Measurements from ENCODE around the gene TMEM117.
A peak's percentile ranks its signal among the peaks of the same experiment; 100 is the strongest.

TMEM117 gene

GRCh38 chr12:43976027-43976426 lies 140.1 kb downstream of the TMEM117 start:
- Mint-ChIP-seq H3K36me3 (peaks cover 18 to 46% of the 10 kb centered on the region in 2 donors), H3K4me3 (no peak overlapping the region), H3K27ac (no peak overlapping the region), H3K9me3 (peaks cover 16 to 20% of the 10 kb centered on the region in 2 donors), H3K4me1 (no peaks in the 10 kb centered on the region), H3K27me3 (no peaks in the 10 kb centered on the region)
- ATAC-seq (replicated peaks), result no peak
- DNase-seq, result no peak

DNA sequence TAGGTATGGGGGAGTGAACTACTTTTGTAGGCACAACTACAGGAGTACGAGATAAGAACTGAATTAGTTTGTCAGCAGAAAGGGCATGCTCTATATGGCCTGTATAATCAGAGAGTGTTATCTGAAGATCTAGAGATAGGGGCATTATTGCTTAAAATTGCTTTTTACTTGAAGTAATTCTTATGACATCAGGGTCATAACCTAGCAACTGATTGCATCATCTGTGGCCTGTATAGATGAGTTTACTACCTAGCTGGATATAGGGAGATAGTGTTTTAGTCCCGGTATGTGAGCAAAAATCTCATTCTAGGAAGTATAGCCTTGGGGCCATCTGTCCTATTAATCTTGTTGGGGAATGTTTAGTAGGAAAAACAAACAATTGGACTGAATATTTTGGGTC lies 142.7 kb downstream of the TMEM117 start:
- Mint-ChIP-seq H3K36me3 (peaks cover 14 to 32% of the 10 kb centered on the region in 2 donors), H3K27ac (no peak overlapping the region), H3K9me3 (peaks cover 16 to 20% of the 10 kb centered on the region in 2 donors), H3K27me3 (no peaks in the 10 kb centered on the region), H3K4me1 (no peaks in the 10 kb centered on the region), H3K4me3 (no peak overlapping the region)
- DNase-seq, result no peak
- ATAC-seq (replicated peaks), result no peak

DNA sequence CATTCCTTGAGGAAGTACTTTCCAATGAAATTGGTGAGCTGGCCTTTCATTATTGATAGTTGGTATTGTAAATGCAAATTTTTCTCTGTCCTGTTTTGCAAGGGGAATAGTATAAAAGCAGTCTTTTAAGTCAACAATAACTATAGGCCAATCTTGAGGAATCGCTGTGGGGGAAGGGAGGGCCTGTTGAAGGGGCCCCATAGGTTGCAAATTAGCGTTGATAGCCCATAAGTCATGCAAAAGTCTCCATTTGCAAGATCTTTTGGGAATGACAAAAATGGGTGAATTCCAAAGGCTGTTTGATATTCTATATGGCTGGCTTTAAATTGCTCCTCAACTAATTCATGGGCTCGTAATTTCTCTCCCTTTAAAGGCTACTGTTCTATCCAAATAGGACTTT lies 143.6 kb downstream of the TMEM117 start:
- no peaks in the 10 kb centered on the region for H3K27me3 Mint-ChIP-seq
- peaks cover 14 to 32% of the 10 kb centered on the region in 2 donors for H3K36me3 Mint-ChIP-seq
- no peaks in the 10 kb centered on the region for H3K4me1 Mint-ChIP-seq
- H3K9me3 Mint-ChIP-seq, result peaks cover 16 to 20% of the 10 kb centered on the region in 2 donors
- no peak for ATAC-seq (replicated peaks)
- H3K4me3 Mint-ChIP-seq, result no peak overlapping the region
- DNase-seq, result no peak
- H3K27ac Mint-ChIP-seq, result no peak overlapping the region

- Mint-ChIP-seq H3K27me3 (no peaks in the 10 kb centered on the region), H3K27ac (no peak overlapping the region), H3K9me3 (peaks cover 16 to 19% of the 10 kb centered on the region in 2 donors), H3K36me3 (peaks cover 14 to 31% of the 10 kb centered on the region in 2 donors), H3K4me1 (no peaks in the 10 kb centered on the region), H3K4me3 (no peak overlapping the region)
- DNase-seq, result no peak
- ATAC-seq (replicated peaks), result no peak
Measured at GRCh38 chr12:43980627-43981191, 144.8 kb downstream of the TMEM117 start.

- H3K27me3 Mint-ChIP-seq, result no peaks in the 10 kb centered on the region
- peaks cover 9 to 14% of the 10 kb centered on the region in 2 donors for H3K9me3 Mint-ChIP-seq
- H3K36me3 Mint-ChIP-seq, result peaks cover 8 to 21% of the 10 kb centered on the region in 2 donors
- H3K4me3 Mint-ChIP-seq, result no peak overlapping the region
- no peaks in the 10 kb centered on the region for H3K4me1 Mint-ChIP-seq
- no peak for ATAC-seq (replicated peaks)
- DNase-seq, result no peak
- no peak overlapping the region for H3K27ac Mint-ChIP-seq
Measured at GRCh38 chr12:43981726-43982125, 145.8 kb downstream of the TMEM117 start.

- H3K4me1 Mint-ChIP-seq, result no peaks in the 10 kb centered on the region
- H3K27ac Mint-ChIP-seq, result no peak overlapping the region
- ATAC-seq (replicated peaks), result no peak
- peaks cover 7 to 14% of the 10 kb centered on the region in 2 donors for H3K9me3 Mint-ChIP-seq
- peaks cover 8 to 19% of the 10 kb centered on the region in 2 donors for H3K36me3 Mint-ChIP-seq
- no peaks in the 10 kb centered on the region for H3K27me3 Mint-ChIP-seq
- no peak for DNase-seq
- no peak overlapping the region for H3K4me3 Mint-ChIP-seq
Measured at GRCh38 chr12:43982544-43982943, 146.7 kb downstream of the TMEM117 start.

DNA sequence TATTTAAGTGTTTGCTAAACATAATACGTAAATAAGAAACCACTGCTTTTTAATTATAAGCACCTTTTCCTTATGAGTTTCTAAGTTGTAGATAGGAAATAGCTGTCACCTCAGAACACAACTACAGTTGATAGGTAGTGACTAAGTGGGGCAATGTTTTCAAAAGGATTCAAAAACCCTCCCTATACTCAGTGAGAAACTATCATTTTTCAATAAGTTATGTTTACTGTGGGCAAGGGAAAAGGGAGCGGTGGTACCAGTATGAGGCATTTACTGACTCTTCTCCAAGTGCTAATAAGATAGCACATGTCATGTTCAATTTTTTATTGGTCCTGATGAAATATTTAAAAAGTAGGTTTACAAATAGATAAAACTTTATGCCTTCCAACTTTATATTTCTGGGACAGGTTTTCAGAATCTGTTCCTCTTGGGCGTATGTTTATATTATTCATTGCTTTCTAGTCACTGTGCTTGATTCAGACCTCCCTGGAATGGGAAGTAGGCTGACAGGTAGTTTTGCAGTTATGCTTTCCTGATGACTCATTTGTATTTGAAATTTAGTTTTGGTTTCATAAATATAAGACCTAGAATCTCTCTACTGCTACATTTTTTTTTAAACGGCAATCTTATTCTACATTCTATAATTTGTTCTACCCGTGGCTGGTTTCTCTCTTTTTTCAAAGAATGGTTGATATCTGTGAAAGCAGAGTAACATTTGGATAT lies 153.1 kb downstream of the TMEM117 start:
- H3K9me3 Mint-ChIP-seq, result no peaks in the 10 kb centered on the region
- ATAC-seq (replicated peaks), result peak in 1 of 2 donors; percentile 51
- no peak overlapping the region for H3K27ac Mint-ChIP-seq
- H3K27me3 Mint-ChIP-seq, result no peaks in the 10 kb centered on the region
- peaks cover 3 to 4% of the 10 kb centered on the region in 2 donors for H3K36me3 Mint-ChIP-seq
- no peak overlapping the region for H3K4me3 Mint-ChIP-seq
- peaks cover 4 to 6% of the 10 kb centered on the region in 2 donors for H3K4me1 Mint-ChIP-seq
- DNase-seq, result no peak

GRCh38 chr12:43992856-43993255 lies 157.0 kb downstream of the TMEM117 start:
- peaks cover 2 to 3% of the 10 kb centered on the region in 2 donors for H3K9me3 Mint-ChIP-seq
- DNase-seq, result no peak
- H3K27ac Mint-ChIP-seq, result no peak overlapping the region
- H3K4me3 Mint-ChIP-seq, result no peak overlapping the region
- no peaks in the 10 kb centered on the region for H3K27me3 Mint-ChIP-seq
- ATAC-seq (replicated peaks), result no peak
- H3K4me1 Mint-ChIP-seq, result peaks cover 4 to 6% of the 10 kb centered on the region in 2 donors
- H3K36me3 Mint-ChIP-seq, result peaks cover 6% of the 10 kb centered on the region in 2 donors

DNA sequence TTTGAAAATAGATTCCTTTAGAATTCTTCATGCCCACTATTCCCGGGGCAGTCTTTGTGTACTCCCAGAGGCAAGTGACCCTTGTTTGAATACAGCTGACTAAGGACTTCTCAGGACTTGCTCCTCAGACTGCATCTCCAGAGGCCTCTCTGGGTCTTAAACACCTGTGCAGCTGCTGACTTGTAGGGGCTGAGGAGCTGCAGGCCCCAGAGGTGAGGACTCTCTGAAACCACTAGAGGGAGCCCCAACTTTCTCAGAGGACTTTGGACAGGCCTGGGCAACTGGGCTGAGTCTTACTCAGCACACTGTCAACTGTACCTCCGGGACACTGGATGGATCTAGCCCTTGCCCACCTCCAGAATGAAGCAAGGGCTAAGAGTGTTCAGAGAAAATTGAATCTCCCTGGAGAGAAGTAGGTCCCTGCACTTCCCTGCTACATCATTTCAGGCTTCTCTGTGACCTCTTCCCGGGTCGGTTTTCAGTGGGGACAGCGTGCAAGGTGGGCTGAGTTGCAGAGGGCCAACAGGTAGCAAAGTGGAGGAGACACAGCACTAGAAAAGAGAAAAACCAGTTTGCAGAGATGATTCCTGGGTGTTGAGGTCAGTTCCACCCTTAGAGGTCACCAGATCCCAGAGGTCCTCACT lies 164.6 kb downstream of the TMEM117 start:
- H3K9me3 Mint-ChIP-seq, result peaks cover 3% of the 10 kb centered on the region in 2 donors
- no peak overlapping the region for H3K27ac Mint-ChIP-seq
- DNase-seq (peak; percentile 9), ATAC-seq (replicated peaks) (peak; percentile 84 to 91)
- H3K4me3 Mint-ChIP-seq, result no peak overlapping the region
- H3K36me3 Mint-ChIP-seq, result peaks cover 6 to 33% of the 10 kb centered on the region in 2 donors
- no peaks in the 10 kb centered on the region for H3K27me3 Mint-ChIP-seq
- H3K4me1 Mint-ChIP-seq, result no peaks in the 10 kb centered on the region

DNA sequence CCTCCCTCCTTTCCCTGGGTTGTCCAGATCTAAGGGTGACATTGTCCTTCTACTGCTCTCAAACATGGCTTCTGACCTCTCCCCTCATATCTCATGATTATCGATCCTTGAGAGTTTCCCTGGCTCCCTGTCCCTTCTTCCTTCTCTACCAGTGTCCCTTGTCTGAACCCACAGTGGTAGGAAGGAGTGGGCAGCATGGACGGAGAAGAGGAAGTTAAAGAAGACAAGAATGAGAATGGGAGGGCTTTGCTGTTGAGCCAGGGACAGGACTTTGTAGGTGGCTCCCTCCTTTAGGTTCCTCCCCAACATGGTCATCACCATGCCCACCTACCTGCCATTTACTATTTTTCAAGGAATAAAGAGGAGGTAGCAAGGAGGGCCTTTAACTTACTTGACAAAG lies 166.7 kb downstream of the TMEM117 start:
- no peaks in the 10 kb centered on the region for H3K4me1 Mint-ChIP-seq
- peaks cover 10 to 42% of the 10 kb centered on the region in 2 donors for H3K36me3 Mint-ChIP-seq
- H3K9me3 Mint-ChIP-seq, result peaks cover 3 to 4% of the 10 kb centered on the region in 2 donors
- H3K4me3 Mint-ChIP-seq, result no peak overlapping the region
- no peak overlapping the region for H3K27ac Mint-ChIP-seq
- ATAC-seq (replicated peaks), result no peak
- no peaks in the 10 kb centered on the region for H3K27me3 Mint-ChIP-seq
- DNase-seq, result no peak

GRCh38 chr12:44003721-44004120 lies 167.8 kb downstream of the TMEM117 start:
- no peaks in the 10 kb centered on the region for H3K27me3 Mint-ChIP-seq
- no peak overlapping the region for H3K4me3 Mint-ChIP-seq
- H3K9me3 Mint-ChIP-seq, result peaks cover 10 to 12% of the 10 kb centered on the region in 2 donors
- no peak for DNase-seq
- no peaks in the 10 kb centered on the region for H3K4me1 Mint-ChIP-seq
- peaks cover 16 to 47% of the 10 kb centered on the region in 2 donors for H3K36me3 Mint-ChIP-seq
- ATAC-seq (replicated peaks), result no peak
- no peak overlapping the region for H3K27ac Mint-ChIP-seq

- ATAC-seq (replicated peaks), result peak; percentile 59 to 69
- no peak for DNase-seq
- no peaks in the 10 kb centered on the region for H3K27me3 Mint-ChIP-seq
- no peaks in the 10 kb centered on the region for H3K9me3 Mint-ChIP-seq
- H3K27ac Mint-ChIP-seq, result no peak overlapping the region
- peaks cover 0 to 2% of the 10 kb centered on the region in 2 donors for H3K4me1 Mint-ChIP-seq
- no peak overlapping the region for H3K4me3 Mint-ChIP-seq
- no peaks in the 10 kb centered on the region for H3K36me3 Mint-ChIP-seq
Measured at GRCh38 chr12:44015333-44015941, 179.6 kb downstream of the TMEM117 start.

DNA sequence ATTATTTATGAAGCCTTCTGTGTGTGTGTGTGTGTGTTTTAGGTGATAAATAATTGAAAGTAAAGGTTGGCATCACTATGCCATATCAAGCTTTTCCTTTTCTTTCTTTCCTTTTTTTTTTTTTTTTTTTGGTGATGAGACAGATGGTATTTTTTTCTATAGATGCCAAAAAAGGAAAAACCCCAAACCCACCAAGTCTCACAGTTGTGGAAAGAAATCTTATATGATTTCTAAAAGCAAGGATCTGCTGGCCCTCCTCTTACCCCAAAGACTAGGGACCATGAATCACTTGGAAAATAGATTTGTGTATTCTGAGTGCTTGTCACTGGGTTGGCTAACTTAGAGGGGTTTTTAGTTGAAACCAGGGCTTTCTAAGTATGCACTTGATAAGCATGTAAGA lies 181.3 kb downstream of the TMEM117 start:
- DNase-seq, result no peak
- no peak for ATAC-seq (replicated peaks)
- Mint-ChIP-seq H3K4me1 (peaks cover 0 to 4% of the 10 kb centered on the region in 2 donors), H3K4me3 (no peak overlapping the region), H3K9me3 (no peaks in the 10 kb centered on the region), H3K36me3 (peaks cover 0 to under 1% of the 10 kb centered on the region in 2 donors), H3K27ac (no peak overlapping the region), H3K27me3 (no peaks in the 10 kb centered on the region)

- H3K36me3 Mint-ChIP-seq, result peaks cover 4 to 7% of the 10 kb centered on the region in 2 donors
- no peak overlapping the region for H3K4me3 Mint-ChIP-seq
- H3K27me3 Mint-ChIP-seq, result no peaks in the 10 kb centered on the region
- DNase-seq, result no peak
- no peak for ATAC-seq (replicated peaks)
- H3K4me1 Mint-ChIP-seq, result peaks cover 0 to 4% of the 10 kb centered on the region in 2 donors
- H3K27ac Mint-ChIP-seq, result no peak overlapping the region
- peaks cover 3 to 6% of the 10 kb centered on the region in 2 donors for H3K9me3 Mint-ChIP-seq
Measured at GRCh38 chr12:44019118-44019517, 183.2 kb downstream of the TMEM117 start.
